D721Med (cell line): ENCODE measurements around the gene GALC.

Experiments used
- DNase-seq: peaks from one replicate; pipeline ENCODE4 v3.0.0; 2011; ENCODE audit warnings: low spot score; ENCODE audit not compliant: insufficient read length
- FAIRE-seq: peaks from 2 replicates; lab custom pipeline; 2011; peaks lifted over from hg19 to GRCh38; lab: Jason Lieb, UNC
- TF ChIP-seq, protein P1 (sequence below): IDR thresholded peaks from 2 replicates; pipeline ENCODE4 v1.5.1; 2012; ENCODE audit warnings: mild to moderate bottlenecking, control low read depth; ENCODE audit not compliant: insufficient read depth; ENCODE audit errors: missing control alignments

The GALC gene

DNA sequence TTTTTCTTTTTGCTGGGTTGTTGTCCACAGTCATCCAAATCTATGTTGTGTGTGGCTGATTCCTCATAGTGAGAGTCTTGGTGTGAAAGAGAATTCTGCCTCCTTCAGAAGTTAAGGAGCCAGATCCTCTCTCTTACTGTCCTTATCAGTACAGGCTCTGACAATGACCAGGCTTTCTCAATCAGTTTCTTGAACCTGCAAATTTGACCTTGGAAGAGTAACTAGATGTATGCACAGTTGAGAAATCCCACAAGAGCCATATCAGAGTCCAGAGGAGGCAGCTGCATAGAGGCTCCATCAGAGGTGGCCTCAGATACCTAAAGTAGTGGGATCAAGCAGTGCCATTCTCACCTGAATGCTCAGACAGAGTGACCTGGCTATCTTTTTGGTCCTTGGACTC is 5.5 kb upstream of the GALC start:
- FAIRE-seq: no peak
- TF ChIP-seq, protein P1, sequence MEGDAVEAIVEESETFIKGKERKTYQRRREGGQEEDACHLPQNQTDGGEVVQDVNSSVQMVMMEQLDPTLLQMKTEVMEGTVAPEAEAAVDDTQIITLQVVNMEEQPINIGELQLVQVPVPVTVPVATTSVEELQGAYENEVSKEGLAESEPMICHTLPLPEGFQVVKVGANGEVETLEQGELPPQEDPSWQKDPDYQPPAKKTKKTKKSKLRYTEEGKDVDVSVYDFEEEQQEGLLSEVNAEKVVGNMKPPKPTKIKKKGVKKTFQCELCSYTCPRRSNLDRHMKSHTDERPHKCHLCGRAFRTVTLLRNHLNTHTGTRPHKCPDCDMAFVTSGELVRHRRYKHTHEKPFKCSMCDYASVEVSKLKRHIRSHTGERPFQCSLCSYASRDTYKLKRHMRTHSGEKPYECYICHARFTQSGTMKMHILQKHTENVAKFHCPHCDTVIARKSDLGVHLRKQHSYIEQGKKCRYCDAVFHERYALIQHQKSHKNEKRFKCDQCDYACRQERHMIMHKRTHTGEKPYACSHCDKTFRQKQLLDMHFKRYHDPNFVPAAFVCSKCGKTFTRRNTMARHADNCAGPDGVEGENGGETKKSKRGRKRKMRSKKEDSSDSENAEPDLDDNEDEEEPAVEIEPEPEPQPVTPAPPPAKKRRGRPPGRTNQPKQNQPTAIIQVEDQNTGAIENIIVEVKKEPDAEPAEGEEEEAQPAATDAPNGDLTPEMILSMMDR: no peak

DNA sequence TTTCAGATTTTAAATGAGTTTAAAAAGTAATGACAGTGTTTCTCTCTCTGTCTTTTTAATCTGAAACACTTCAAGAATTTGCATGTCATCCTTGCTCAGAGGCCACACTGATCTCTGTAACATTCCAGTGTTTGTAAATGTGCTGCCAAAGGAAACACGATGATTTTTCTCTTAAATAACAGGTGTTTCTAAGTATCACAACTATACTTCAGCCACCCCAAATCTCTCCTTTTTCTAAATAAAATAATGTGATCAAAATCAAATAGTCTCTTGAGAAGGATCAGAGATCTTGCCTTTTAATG is 3.3 kb upstream of the GALC start:
- no peak for DNase-seq
- FAIRE-seq: no peak
- TF ChIP-seq, protein P1: no peak

More for the DNA sequence above, 5.5 kb upstream of the GALC start:
- DNase-seq: no peak

DNA sequence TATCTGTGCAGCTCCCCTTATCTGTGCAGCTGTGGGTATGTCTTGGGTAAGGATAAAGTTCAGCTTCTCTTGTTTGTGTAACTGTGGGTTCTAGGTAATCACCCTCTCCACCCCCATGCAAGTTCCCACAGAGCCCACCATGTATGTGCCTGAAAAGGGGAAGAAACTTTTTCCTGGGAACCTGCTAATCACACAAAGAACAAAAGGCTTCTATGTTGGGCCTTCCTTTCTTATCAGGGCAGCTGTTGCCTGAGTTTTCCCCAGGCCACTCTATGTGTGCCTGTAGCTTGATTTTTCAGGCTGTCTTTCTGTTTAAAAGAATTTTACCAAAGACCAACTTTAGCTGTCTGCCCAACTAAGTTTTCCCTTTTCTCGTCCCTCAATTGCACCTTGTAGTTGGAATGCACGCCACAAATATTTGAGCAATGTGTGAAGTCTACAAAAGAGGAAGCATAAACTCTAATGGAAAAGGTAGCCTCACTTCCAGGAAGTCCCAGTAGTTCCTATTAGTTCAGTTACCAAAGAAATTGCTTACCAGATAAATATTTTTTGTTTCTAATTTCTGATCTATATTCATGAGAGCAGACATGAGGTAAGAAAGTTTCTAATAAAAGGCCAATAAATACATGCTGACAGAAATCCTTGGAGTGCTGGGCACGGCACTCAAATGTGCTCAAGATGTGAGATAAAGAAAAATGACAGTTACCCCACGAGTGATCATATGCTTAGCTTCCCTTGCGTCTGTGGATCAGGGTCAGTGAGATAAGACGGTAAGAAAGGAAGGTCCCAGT is 2.7 kb upstream of the GALC start:
- TF ChIP-seq, protein P1: no peak
- DNase-seq (no peak), FAIRE-seq (no peak)

DNA sequence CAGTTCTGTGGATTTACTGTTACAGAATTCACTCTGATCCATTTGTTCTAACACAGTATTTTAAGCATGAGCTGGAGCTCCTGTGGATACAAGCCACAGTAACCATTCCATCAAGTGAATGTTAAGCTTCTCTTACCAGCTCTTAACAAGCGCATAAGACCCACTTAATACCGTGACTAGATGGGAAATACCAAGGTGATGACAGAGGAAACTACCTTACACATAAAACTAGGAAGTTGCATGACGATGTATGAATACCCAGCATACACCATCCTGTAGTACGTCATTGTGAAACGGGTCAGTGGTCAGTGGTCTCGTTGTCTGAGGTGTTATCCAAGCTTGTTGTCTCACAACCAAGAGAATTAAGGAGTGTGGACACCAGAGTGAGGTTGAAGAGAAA is 2.0 kb upstream of the GALC start:
- TF ChIP-seq, protein P1: no peak
- peak; percentile 6 for FAIRE-seq
- no peak for DNase-seq

DNA sequence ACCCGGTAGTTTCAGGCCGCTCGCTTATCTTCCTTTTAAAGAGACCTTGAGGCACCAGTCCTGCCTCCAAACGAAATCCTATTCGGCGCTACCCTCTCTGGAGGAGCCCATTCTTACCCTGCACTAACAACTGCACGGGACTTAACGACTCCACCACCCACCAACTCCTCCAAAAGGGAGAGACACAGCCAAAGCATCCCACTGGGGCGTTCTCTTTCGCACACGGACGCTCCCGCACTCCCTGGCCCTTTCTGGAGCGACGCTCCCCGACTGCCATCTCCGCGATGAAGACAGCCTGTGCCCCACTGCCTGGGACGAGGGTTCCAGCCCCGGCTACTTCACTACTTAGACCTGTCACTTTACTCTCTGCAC is 650 bp downstream of the GALC start:
- FAIRE-seq: no peak
- TF ChIP-seq, protein P1: no peak
- DNase-seq: no peak

DNA sequence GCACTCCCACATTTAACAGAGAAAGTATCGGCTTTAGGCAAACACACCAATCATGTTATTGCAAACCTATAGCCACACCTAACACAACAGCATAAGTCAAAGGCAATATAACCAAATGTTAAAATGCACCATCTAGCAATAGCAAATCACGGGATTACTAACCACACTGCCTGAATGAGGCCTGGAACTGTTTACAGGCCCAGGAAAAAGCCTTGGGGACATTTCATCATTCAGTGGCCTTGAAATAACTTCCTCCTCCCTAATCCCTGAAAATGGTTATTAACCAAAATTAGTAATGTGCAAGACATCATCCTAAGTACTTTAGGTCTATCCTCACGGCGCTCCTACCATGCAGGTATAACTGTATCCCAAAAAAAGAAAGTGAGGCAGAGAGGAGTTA is 2.3 kb downstream of the GALC start:
- TF ChIP-seq, protein P1: no peak
- FAIRE-seq: no peak
- no peak for DNase-seq

DNA sequence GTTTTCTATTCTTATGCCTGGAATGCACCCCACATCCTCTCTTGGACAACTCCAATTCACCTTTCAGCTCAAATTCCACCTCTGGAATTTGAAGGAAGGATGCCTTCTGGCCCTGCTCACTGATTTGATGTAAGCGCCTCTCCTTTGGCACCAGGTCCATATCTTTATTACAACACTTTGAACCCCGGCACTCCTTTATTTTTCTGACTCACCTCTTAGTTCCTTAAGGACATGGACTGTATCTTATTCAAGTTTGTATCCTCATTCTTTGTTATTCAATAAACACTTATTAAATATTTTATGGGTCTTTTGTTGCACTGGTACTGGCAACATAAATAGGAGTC is 3.1 kb downstream of the GALC start:
- FAIRE-seq: no peak
- TF ChIP-seq, protein P1: no peak
- no peak for DNase-seq
